H1 (cell line): ENCODE data around the gene LTBP1. TPM values are rescaled to one million over a fixed set of nuclear protein-coding genes. Genes with fewer than 3 reads are reported as not detected.

Experiments used
- CTCF ChIA-PET: fragments of 300-600 bp; sonication (Branson Sonifier 250); formaldehyde crosslinking; loops from one replicate; lab custom pipeline; 2021; ENCODE audit not compliant: partially characterized antibody; lab: Charles Lee
- POLR2A ChIA-PET: fragments of 300-600 bp; sonication (Branson Sonifier 250); formaldehyde crosslinking; loops from one replicate; lab custom pipeline; 2021; ENCODE audit warnings: inconsistent platforms; ENCODE audit not compliant: partially characterized antibody; lab: Charles Lee
- DNase-seq, 2 experiments: peaks; one replicate each; pipeline versions ENCODE4 v3.0.0 to v3.0.0-alpha.2; 2010 to 2022; ENCODE audit warnings: low spot score in 2 of 2, low read depth in 1 of 2, mixed read lengths in 1 of 2
- FAIRE-seq: peaks from 2 replicates; lab custom pipeline; 2011; peaks lifted over from hg19 to GRCh38; lab: Jason Lieb, UNC
- H2AFZ ChIP-seq: 2 replicates; pipeline ENCODE4 v1.8.1; 2012; ENCODE audit warnings: low read length, inconsistent platforms
- H2AK5ac ChIP-seq: 2 replicates; pipeline ENCODE4 v1.6.1; 2013; ENCODE audit warnings: low read depth, low read length
- H2BK120ac ChIP-seq: replicated peaks from 2 replicates; pipeline ENCODE3; 2013; ENCODE audit warnings: low read depth, low read length, inconsistent platforms
- H2BK12ac ChIP-seq: 2 replicates; pipeline ENCODE4 v1.6.1; 2013; ENCODE audit warnings: low read depth, low read length
- H2BK15ac ChIP-seq: 2 replicates; pipeline ENCODE4 v1.6.1; 2013; ENCODE audit warnings: low read length
- H2BK20ac ChIP-seq: 2 replicates; pipeline ENCODE4 v1.6.1; 2013; ENCODE audit warnings: low read length
- H2BK5ac ChIP-seq: 2 replicates; pipeline ENCODE4 v1.6.1; 2013; ENCODE audit warnings: low read depth, low read length
- H3K14ac ChIP-seq: 2 replicates; pipeline ENCODE4 v1.6.1; 2013; ENCODE audit warnings: inconsistent platforms; ENCODE audit not compliant: insufficient read length
- H3K18ac ChIP-seq: 2 replicates; pipeline ENCODE4 v1.6.1; 2013; ENCODE audit warnings: low read length; ENCODE audit errors: extremely low read depth
- H3K23ac ChIP-seq: 2 replicates; pipeline ENCODE4 v1.6.1; 2013; ENCODE audit warnings: inconsistent platforms; ENCODE audit not compliant: insufficient read length
- H3K23me2 ChIP-seq: 2 replicates; pipeline ENCODE4 v1.6.1; 2013; ENCODE audit warnings: low read depth, low read length
- H3K27ac ChIP-seq: 2 replicates; pipeline ENCODE4 v1.6.1; 2011; ENCODE audit warnings: low read depth, low read length, inconsistent platforms
- H3K27me3 ChIP-seq, 4 experiments: replicated peaks in 1 of 4; 1 replicate in 1 of 4; 2 replicates in 3 of 4; pipeline versions ENCODE4 v1.6.1 to v1.8.1; 2011 to 2013; ENCODE audit warnings: low read length in 3 of 4, mild to moderate bottlenecking in 3 of 4, inconsistent platforms in 2 of 4, mixed read lengths in 2 of 4, moderate library complexity in 1 of 4; ENCODE audit not compliant: control insufficient read depth in 3 of 4, insufficient read depth in 3 of 4; ENCODE audit errors: extremely low read depth in 1 of 4
- H3K36me3 ChIP-seq, 4 experiments: 2 replicates each; pipeline versions ENCODE4 v1.6.1 to v1.8.1; 2011 to 2013; ENCODE audit warnings: mild to moderate bottlenecking in 4 of 4, low read length in 3 of 4, moderate library complexity in 2 of 4, control low read depth in 1 of 4, inconsistent platforms in 1 of 4; ENCODE audit not compliant: insufficient read depth in 4 of 4, control insufficient read depth in 2 of 4
- H3K4ac ChIP-seq: replicated peaks from 2 replicates; pipeline ENCODE3; 2013; ENCODE audit warnings: low read length, low read depth, mixed read lengths, inconsistent platforms; ENCODE audit not compliant: insufficient read length
- H3K4me1 ChIP-seq, 4 experiments: replicated peaks in 1 of 4; 1 replicate in 1 of 4; 2 replicates in 3 of 4; pipeline versions ENCODE4 v1.6.1 to v1.8.1; 2011 to 2013; ENCODE audit warnings: low read length in 3 of 4, inconsistent platforms in 2 of 4, mixed read lengths in 1 of 4; ENCODE audit not compliant: insufficient read depth in 4 of 4, control insufficient read depth in 3 of 4
- H3K4me2 ChIP-seq, 2 experiments: 2 replicates each; pipeline versions ENCODE4 v1.6.1 to v1.8.1; 2011 to 2013; ENCODE audit warnings: low read depth in 2 of 2, low read length in 2 of 2, control low read depth in 1 of 2, inconsistent platforms in 1 of 2, mild to moderate bottlenecking in 1 of 2; ENCODE audit not compliant: insufficient read depth in 1 of 2
- H3K4me3 ChIP-seq, 4 experiments: fragments of 200-600, 300-600 bp in 1 of 4; sonication (generic), shearing (Covaris generic), sonication (Bioruptor Twin) in 1 of 4; 2 replicates each; pipeline versions ENCODE4 v1.5.1 to v1.8.1; 2011 to 2016; ENCODE audit warnings: low read length in 4 of 4, low read depth in 3 of 4, control low read depth in 2 of 4, inconsistent platforms in 2 of 4, mild to moderate bottlenecking in 2 of 4, mixed read lengths in 1 of 4, moderate library complexity in 1 of 4; ENCODE audit not compliant: insufficient read depth in 2 of 4; ENCODE audit errors: extremely low read depth in 1 of 4
- H3K56ac ChIP-seq: replicated peaks from 2 replicates; pipeline ENCODE3; 2013; ENCODE audit warnings: low read depth, mild to moderate bottlenecking, mixed read lengths, low read length, inconsistent platforms; ENCODE audit not compliant: insufficient read length
- H3K79me1 ChIP-seq: 2 replicates; pipeline ENCODE4 v1.6.1; 2013; ENCODE audit warnings: low read depth, low read length, control low read depth
- H3K79me2 ChIP-seq, 2 experiments: 2 replicates each; pipeline versions ENCODE4 v1.6.1 to v1.8.1; 2012 to 2013; ENCODE audit warnings: low read length in 2 of 2, mild to moderate bottlenecking in 2 of 2, inconsistent platforms in 1 of 2; ENCODE audit not compliant: insufficient read depth in 2 of 2, control insufficient read depth in 1 of 2
- H3K9ac ChIP-seq, 4 experiments: replicated peaks in 1 of 4; 1 replicate in 1 of 4; 2 replicates in 3 of 4; pipeline versions ENCODE4 v1.6.1 to v1.8.1; 2011 to 2013; ENCODE audit warnings: low read depth in 3 of 4, low read length in 3 of 4, control low read depth in 2 of 4, mild to moderate bottlenecking in 2 of 4, moderate library complexity in 2 of 4, inconsistent platforms in 1 of 4; ENCODE audit errors: extremely low read depth in 1 of 4
- H3K9me3 ChIP-seq, 2 experiments: 2 replicates each; pipeline versions ENCODE4 v1.6.1 to v1.8.1; 2012 to 2013; ENCODE audit warnings: mild to moderate bottlenecking in 2 of 2, moderate library complexity in 2 of 2, control low read depth in 1 of 2, inconsistent platforms in 1 of 2, low read depth in 1 of 2, low read length in 1 of 2, mixed read lengths in 1 of 2; ENCODE audit not compliant: insufficient read depth in 2 of 2
- H4K20me1 ChIP-seq, 2 experiments: replicated peaks in 1 of 2; 2 replicates each; pipeline versions ENCODE3 to v1.8.1; 2011 to 2013; ENCODE audit warnings: inconsistent platforms in 2 of 2, low read length in 2 of 2, mild to moderate bottlenecking in 1 of 2; ENCODE audit not compliant: insufficient read depth in 2 of 2, control insufficient read depth in 1 of 2
- H4K5ac ChIP-seq: 2 replicates; pipeline ENCODE4 v1.6.1; 2013; ENCODE audit warnings: low read length, low read depth, mixed read lengths, inconsistent platforms; ENCODE audit not compliant: insufficient read length
- H4K8ac ChIP-seq: 2 replicates; pipeline ENCODE4 v1.8.0; 2013; ENCODE audit warnings: mild to moderate bottlenecking, moderate library complexity, low read length, inconsistent platforms; ENCODE audit not compliant: insufficient read depth; ENCODE audit errors: extremely low read depth
- H4K91ac ChIP-seq: replicated peaks from 2 replicates; pipeline ENCODE3; 2013; ENCODE audit warnings: low read length, mixed read lengths, inconsistent platforms; ENCODE audit not compliant: insufficient read length
- SIN3A ChIP-seq, 2 experiments: IDR thresholded peaks in 1 of 2; conservative IDR thresholded peaks in 1 of 2; 2 replicates each; pipeline ENCODE4 v1.6.1; 2011 to 2012; ENCODE audit warnings: low read length in 2 of 2, improper control_type of control experiment in 1 of 2, low read depth in 1 of 2, mild to moderate bottlenecking in 1 of 2
- WGBS, 2 experiments: shearing (Covaris generic) in 1 of 2; methylation state at CpG; one replicate each; pipeline versions ENCODE4 v1.1.6 to v1.1.7; 2013 to 2015; ENCODE audit warnings: low lambda C conversion rate in 2 of 2, mixed read lengths in 2 of 2, inconsistent platforms in 1 of 2, low coverage in 1 of 2, missing lambda C conversion rate in 1 of 2; ENCODE audit not compliant: insufficient replicate concordance in 2 of 2, insufficient coverage in 1 of 2, insufficient read length in 1 of 2; ENCODE audit errors: extremely low coverage in 1 of 2, missing lambda C conversion rate in 1 of 2; 5-methylcytosine and 5-hydroxymethylcytosine counted together
- polyA plus RNA-seq, 7 experiments: library from polyadenylated mRNA; depleted of rRNA in 3 of 7; stranded (reverse) in 5 of 7; unstranded in 2 of 7; fragments of >200 nt in 5 of 7; fragments of 200-250 nt in 2 of 7; gene quantifications; 1 replicate in 5 of 7; 2 replicates in 1 of 7; 4 replicates in 1 of 7; pipeline versions ENCODE4 v1.2.1 to v1.2.3, GENCODE V29; 2011 to 2013; ENCODE audit warnings: missing spikeins in 2 of 7, mixed read lengths in 2 of 7
- total RNA-seq: library from RNA; stranded (reverse); fragmentation: NEBNext Ultra II Directional; extraction: Animal tissue kit (Norgen Biotek cat#: 25700); gene quantifications from 2 replicates; pipeline ENCODE4 v1.2.1, GENCODE V29; 2021

LTBP1 gene
- total and polyA plus RNA-seq, 2 of the 8 experiments (the other 6 are each of a cell fraction or from before 2014, with no cell fraction given), result 15.4 to 24.7 TPM

DNA sequence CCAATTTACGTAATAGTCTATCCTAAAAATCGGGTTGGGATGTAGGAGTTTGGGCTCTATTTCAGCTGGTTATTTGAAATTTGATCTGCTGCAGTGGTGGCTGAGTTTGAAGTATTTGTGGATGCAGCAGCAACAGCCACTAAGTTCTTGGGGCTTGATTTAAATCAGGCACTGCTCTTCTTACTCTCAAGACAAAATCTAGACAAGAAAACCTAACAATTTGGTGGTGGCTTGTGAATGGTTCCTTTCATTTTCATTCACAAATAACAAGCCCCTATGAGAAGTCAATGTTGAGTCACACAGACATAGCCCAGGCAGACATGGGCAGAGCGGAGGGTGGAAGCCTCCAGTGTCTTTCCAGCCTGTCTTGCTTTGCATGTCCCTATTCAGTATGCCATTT is 199.3 kb downstream of the LTBP1 start:
- Histone ChIP-seq H3K23ac (no peak overlapping the region), H3K9ac (no peak overlapping the region), H4K5ac (no peak overlapping the region), H2BK5ac (no peak overlapping the region), H3K14ac (no peak overlapping the region), H2AFZ (no peak overlapping the region), H3K4me3 (no peak overlapping the region), H3K27ac (no peak overlapping the region), H3K56ac (no peak overlapping the region), H4K8ac (no peak overlapping the region), H3K4ac (no peak overlapping the region), H3K27me3 (no peaks in the 10 kb centered on the region), H3K4me2 (no peak overlapping the region), H3K4me1 (peaks cover 0 to 4% (median 0%) of the 10 kb centered on the region in 4 experiments; a peak in 1 of 7 replicates), H2BK120ac (no peak overlapping the region), H2BK15ac (no peak overlapping the region), H3K9me3 (no peaks in the 10 kb centered on the region; a peak in 1 of 4 replicates), H2AK5ac (no peak overlapping the region), H3K18ac (no peak overlapping the region), H2BK20ac (no peak overlapping the region), H3K36me3 (no peaks in the 10 kb centered on the region), H3K79me1 (no peaks in the 10 kb centered on the region), H2BK12ac (no peak overlapping the region), H3K23me2 (no peaks in the 10 kb centered on the region), H3K79me2 (no peaks in the 10 kb centered on the region), H4K20me1 (no peaks in the 10 kb centered on the region), H4K91ac (no peak overlapping the region)
- ChIA-PET POLR2A (no interaction called here), CTCF (interaction anchor here (1.4 kb wide), 1 partner anchor 13 kb away, joined by 3 read pairs; no protein-coding TSS in a partner anchor)
- WGBS, 2 experiments, result 85% methylated on average over 3 of the region's 3 CpGs; no CpG with 5 or more reads in 1 of the 2 experiments
- DNase-seq (no peak), FAIRE-seq (no peak)
- no peak for TF ChIP-seq SIN3A (conservative IDR thresholded peaks at IDR 0.05 in 1 of 2, IDR thresholded peaks at IDR 0.05 in 1 of 2; ENCODE audit: low read depth in 1 of 2, low read length in 2 of 2)
